Upper lobe of right lung (tissue), 1 donor: ENCODE data around the gene PLXND1. TPM values are rescaled to one million over a fixed set of nuclear protein-coding genes. Genes with fewer than 3 reads are reported as not detected.
A peak's percentile ranks its signal among the peaks of the same experiment; 100 is the strongest.

Experiments used
- ATAC-seq: fragments of 200-7000 bp; cut with Tn5 transposase; one replicate; pipeline ENCODE4 v1.9.1; 2020; ENCODE audit warnings: mild to moderate bottlenecking, moderate library complexity
- DNase-seq: peaks from one replicate; pipeline ENCODE4 v3.0.0-alpha.2; 2020
- H3K27ac ChIP-seq: fragments of 200-600 bp; one replicate; pipeline ENCODE4 v1.8.0; 2022
- H3K27me3 ChIP-seq: fragments of 200-600 bp; one replicate; pipeline ENCODE4 v1.8.0; 2022; ENCODE audit warnings: mild to moderate bottlenecking
- H3K36me3 ChIP-seq: fragments of 200-600 bp; one replicate; pipeline ENCODE4 v1.8.0; 2022
- H3K4me1 ChIP-seq: fragments of 200-600 bp; one replicate; pipeline ENCODE4 v1.8.0; 2022
- H3K4me3 ChIP-seq: fragments of 200-600 bp; one replicate; pipeline ENCODE4 v1.8.0; 2022; ENCODE audit warnings: mild to moderate bottlenecking
- H3K9me3 ChIP-seq: fragments of 200-600 bp; one replicate; pipeline ENCODE4 v1.8.0; 2022
- CTCF ChIP-seq: fragments of 200-600 bp; IDR thresholded peaks from one replicate; pipeline ENCODE4 v1.8.0; 2022; ENCODE audit warnings: antibody characterized with exemption
- intact Hi-C: fragments of 100-400 bp; cut with DNase I; formaldehyde crosslinking; loops from one replicate; pipeline ENCODE4 v1.11.0; 2022
- total RNA-seq: library from RNA; stranded (reverse); fragmentation: NEBNext Ultra II Directional; extraction: Animal tissue kit (Norgen Biotek cat#: 25700); gene quantifications from one replicate; pipeline ENCODE4 v1.2.1, GENCODE V29; 2021
- donor health status: DM: no; HTN: yes; CAD: no; lungs with severe emphysema.

PLXND1 gene
- total RNA-seq, 1 donor from 2014 or later: 284 TPM

GRCh38 chr3:129524081-129524480, 82.4 kb downstream of the PLXND1 start:
- H3K27me3 ChIP-seq: no peaks in the 10 kb centered on the region
- intact Hi-C loops: no loop called here
- H3K4me1 ChIP-seq: no peaks in the 10 kb centered on the region
- H3K4me3 ChIP-seq: no peak overlapping the region
- no peak overlapping the region for H3K27ac ChIP-seq
- H3K9me3 ChIP-seq: no peaks in the 10 kb centered on the region
- DNase-seq (no peak), ATAC-seq (no peak)
- TF ChIP-seq CTCF: no peak
- no peaks in the 10 kb centered on the region for H3K36me3 ChIP-seq

- no peaks in the 10 kb centered on the region for H3K27me3 ChIP-seq
- DNase-seq (no peak), ATAC-seq (no peak)
Observed at GRCh38 chr3:129522953-129523352, 83.5 kb downstream of the PLXND1 start.

GRCh38 chr3:129521611-129522010, 84.9 kb downstream of the PLXND1 start:
- no peak overlapping the region for H3K27ac ChIP-seq
- no peak for TF ChIP-seq CTCF

More at GRCh38 chr3:129522953-129523352, 83.5 kb downstream of the PLXND1 start:
- Histone ChIP-seq H3K27ac (no peak overlapping the region), H3K9me3 (no peaks in the 10 kb centered on the region), H3K36me3 (no peaks in the 10 kb centered on the region), H3K4me1 (no peaks in the 10 kb centered on the region), H3K4me3 (no peak overlapping the region)
- TF ChIP-seq CTCF: no peak
- intact Hi-C loops: no loop called here

GRCh38 chr3:129520960-129521359, 85.5 kb downstream of the PLXND1 start:
- DNase-seq (no peak), ATAC-seq (no peak)
- no peaks in the 10 kb centered on the region for H3K9me3 ChIP-seq
- H3K36me3 ChIP-seq: no peaks in the 10 kb centered on the region
- TF ChIP-seq CTCF: no peak
- H3K27me3 ChIP-seq: no peaks in the 10 kb centered on the region
- intact Hi-C loops: no loop called here
- no peak overlapping the region for H3K27ac ChIP-seq
- no peak overlapping the region for H3K4me3 ChIP-seq
- no peaks in the 10 kb centered on the region for H3K4me1 ChIP-seq

More at GRCh38 chr3:129521611-129522010, 84.9 kb downstream of the PLXND1 start:
- H3K27me3 ChIP-seq: no peaks in the 10 kb centered on the region
- no peaks in the 10 kb centered on the region for H3K4me1 ChIP-seq
- H3K4me3 ChIP-seq: no peak overlapping the region
- DNase-seq (no peak), ATAC-seq (no peak)
- H3K9me3 ChIP-seq: no peaks in the 10 kb centered on the region
- no peaks in the 10 kb centered on the region for H3K36me3 ChIP-seq
- intact Hi-C loops: no loop called here

GRCh38 chr3:129519896-129520715, 86.4 kb downstream of the PLXND1 start:
- Histone ChIP-seq H3K4me1 (no peaks in the 10 kb centered on the region), H3K36me3 (no peaks in the 10 kb centered on the region), H3K9me3 (no peaks in the 10 kb centered on the region), H3K4me3 (no peak overlapping the region), H3K27me3 (no peaks in the 10 kb centered on the region), H3K27ac (no peak overlapping the region)
- no peak for TF ChIP-seq CTCF
- DNase-seq: peak; percentile 39
- intact Hi-C loops: no loop called here
- ATAC-seq: no peak
